OCI-LY7 (cell line): Measurements from ENCODE around the gene CHST11. TPM values are rescaled to one million over a fixed set of nuclear protein-coding genes. Genes with fewer than 3 reads are reported as not detected.

Source experiments
- BruUV-seq: library from RNA; stranded (reverse); fragments of 400-500 nt; replicated peaks from 2 replicates; lab custom pipeline; 2021; lab: Mats Ljungman, UMichigan
- CTCF ChIA-PET: fragments of 300-600 bp; sonication (Branson Sonifier 250); formaldehyde crosslinking; loops from one replicate; lab custom pipeline; 2022; ENCODE audit warnings: antibody characterized with exemption; ENCODE audit not compliant: unreplicated experiment; lab: Charles Lee
- POLR2A ChIA-PET: fragments of 300-600 bp; sonication (Branson Sonifier 250); formaldehyde crosslinking; loops from one replicate; lab custom pipeline; 2022; ENCODE audit warnings: antibody characterized with exemption; lab: Charles Lee
- DNase-seq: peaks from one replicate; pipeline ENCODE4 v3.0.0-alpha.2; 2015; ENCODE audit warnings: low spot score
- H2AFZ ChIP-seq: fragments of 200-600 bp; sonication (generic), shearing (Covaris generic); 2 replicates; pipeline ENCODE4 v1.6.1; 2014; ENCODE audit warnings: mild to moderate bottlenecking, antibody characterized with exemption, low read length, moderate library complexity
- H3K27ac ChIP-seq: fragments of 200-600 bp; sonication (generic); 2 replicates; pipeline ENCODE4 v1.5.1; 2014; ENCODE audit warnings: mixed run types, low read depth, mild to moderate bottlenecking, moderate library complexity, low read length, inconsistent platforms; ENCODE audit not compliant: poor library complexity, severe bottlenecking
- H3K36me3 ChIP-seq: fragments of 200-600 bp; sonication (generic); 2 replicates; pipeline ENCODE4 v1.6.1; 2014; ENCODE audit warnings: mild to moderate bottlenecking, antibody characterized with exemption, low read length, moderate library complexity, mixed read lengths; ENCODE audit not compliant: insufficient read depth
- H3K4me1 ChIP-seq: fragments of 200-600 bp; sonication (generic); 2 replicates; pipeline ENCODE4 v1.5.1; 2014; ENCODE audit warnings: mild to moderate bottlenecking, low read length; ENCODE audit not compliant: insufficient read depth, poor library complexity, severe bottlenecking
- H3K4me2 ChIP-seq: fragments of 200-600 bp; sonication (generic); 2 replicates; pipeline ENCODE4 v1.6.1; 2014; ENCODE audit warnings: mild to moderate bottlenecking, low read length
- H3K4me3 ChIP-seq: fragments of 200-600 bp; sonication (generic); 2 replicates; pipeline ENCODE4 v1.5.1; 2014; ENCODE audit warnings: mild to moderate bottlenecking, low read depth, low read length; ENCODE audit not compliant: poor library complexity, severe bottlenecking
- H3K79me2 ChIP-seq: fragments of 200-600 bp; sonication (generic); 2 replicates; pipeline ENCODE4 v1.6.1; 2016; ENCODE audit warnings: low read depth, mild to moderate bottlenecking, low read length, moderate library complexity, mixed read lengths; ENCODE audit not compliant: insufficient read depth
- H3K9me2 ChIP-seq: fragments of 200-600 bp; sonication (generic); 2 replicates; pipeline ENCODE4 v1.6.1; 2016; ENCODE audit warnings: mild to moderate bottlenecking, low read length, mixed read lengths; ENCODE audit not compliant: insufficient read depth
- H3K9me3 ChIP-seq: fragments of 200-600 bp; sonication (generic); 2 replicates; pipeline ENCODE4 v1.6.1; 2014; ENCODE audit warnings: mild to moderate bottlenecking, mixed run types, low read length, mixed read lengths
- H4K20me1 ChIP-seq: fragments of 200-600 bp; sonication (generic); 2 replicates; pipeline ENCODE4 v1.6.1; 2014; ENCODE audit warnings: mild to moderate bottlenecking, antibody characterized with exemption, low read length, moderate library complexity, mixed read lengths; ENCODE audit not compliant: insufficient read depth
- CTCF ChIP-seq: fragments of 200-600 bp; sonication (generic); conservative IDR thresholded peaks from 2 replicates; pipeline ENCODE4 v1.5.1; 2014; ENCODE audit warnings: mild to moderate bottlenecking, antibody characterized with exemption, low read length, moderate library complexity, mixed read lengths
- EZH2phosphoT487 ChIP-seq: fragments of 200-600 bp; sonication (generic); IDR thresholded peaks from 2 replicates; pipeline ENCODE4 v1.6.1; 2018; ENCODE audit warnings: low read depth, borderline replicate concordance, mild to moderate bottlenecking, mixed run types, antibody characterized with exemption, low read length, moderate library complexity, mixed read lengths
- intact Hi-C: fragments of 100-400 bp; cut with micrococcal nuclease; formaldehyde crosslinking; loops from one replicate; pipeline ENCODE4 v1.10.0; 2022; ENCODE audit not compliant: unreplicated experiment
- total RNA-seq, 2 experiments: library from RNA; depleted of rRNA in 1 of 2; stranded (reverse); fragments of >200 nt in 1 of 2; shearing (Covaris generic) in 1 of 2; gene quantifications; 2 replicates each; pipeline ENCODE4 v1.2.3, GENCODE V29; 2014 to 2022

Gene CHST11
- total RNA-seq, 2 experiments from 2014 or later: 15.2 to 41.6 TPM

- no peaks in the 10 kb centered on the region for H3K9me3 ChIP-seq
- H3K4me1 ChIP-seq: peaks cover 25% of the 10 kb centered on the region
- no peaks in the 10 kb centered on the region for H3K9me2 ChIP-seq
- H3K79me2 ChIP-seq: no peaks in the 10 kb centered on the region
- intact Hi-C loops: no loop called here
- DNase-seq: no peak
- no peaks in the 10 kb centered on the region for H4K20me1 ChIP-seq
- TF ChIP-seq EZH2phosphoT487 (no peak), CTCF (no peak)
- no peak overlapping the region for H3K27ac ChIP-seq
- no peaks in the 10 kb centered on the region for H3K36me3 ChIP-seq
- H3K4me3 ChIP-seq: no peak overlapping the region
- ChIA-PET POLR2A (interaction anchor here (0.8 kb wide), 1 partner anchor 24 kb away, joined by 4 read pairs; no protein-coding TSS in a partner anchor), CTCF (no interaction called here)
- H3K4me2 ChIP-seq: no peak overlapping the region
- no peak overlapping the region for H2AFZ ChIP-seq
- no TSS peak for BruUV-seq
Measured at GRCh38 chr12:104741497-104742367, 285.0 kb downstream of the CHST11 start.

- no peak for DNase-seq
- no peak overlapping the region for H3K4me2 ChIP-seq
- H3K9me3 ChIP-seq: no peaks in the 10 kb centered on the region
- H3K4me3 ChIP-seq: no peak overlapping the region
- BruUV-seq: no TSS peak
- H3K36me3 ChIP-seq: no peaks in the 10 kb centered on the region
- CTCF ChIA-PET: interaction anchor here (0.5 kb wide), 1 partner anchor 182 kb away, joined by 3 read pairs; no protein-coding TSS in a partner anchor
- no peak overlapping the region for H2AFZ ChIP-seq
- H3K79me2 ChIP-seq: no peaks in the 10 kb centered on the region
- H4K20me1 ChIP-seq: no peaks in the 10 kb centered on the region
- H3K9me2 ChIP-seq: no peaks in the 10 kb centered on the region
- no peak for TF ChIP-seq EZH2phosphoT487
- TF ChIP-seq CTCF: no peak
- H3K4me1 ChIP-seq: peaks cover 25% of the 10 kb centered on the region
- no peak overlapping the region for H3K27ac ChIP-seq
- intact Hi-C loops: no loop called here
- POLR2A ChIA-PET: interaction anchor here (0.6 kb wide), 1 partner anchor 276 kb away, joined by 3 read pairs; no protein-coding TSS in a partner anchor
Measured at GRCh38 chr12:104742551-104743201, 285.9 kb downstream of the CHST11 start.
